Calu3 (cell line): ENCODE measurements around the gene SLAMF9. TPM values are rescaled to one million over a fixed set of nuclear protein-coding genes. Genes with fewer than 3 reads are reported as not detected.

Experiments
- BruUV-seq: library from RNA; stranded (reverse); fragments of 400-500 nt; replicated peaks from 2 replicates; lab custom pipeline; 2021; lab: Mats Ljungman, UMichigan
- CTCF ChIA-PET: fragments of 300-600 bp; sonication (Branson Sonifier 250); formaldehyde crosslinking; loops from one replicate; lab custom pipeline; 2022; ENCODE audit warnings: antibody characterized with exemption; lab: Charles Lee
- DNase-seq: peaks from one replicate; pipeline ENCODE4 v3.0.0; 2022
- H3K27ac Mint-ChIP-seq: one replicate; pipeline ENCODE4 v1.8.0; 2022; ENCODE audit warnings: mixed read lengths; ENCODE audit not compliant: unreplicated experiment
- H3K27me3 Mint-ChIP-seq: one replicate; pipeline ENCODE4 v1.8.0; 2022; ENCODE audit warnings: mixed read lengths; ENCODE audit not compliant: unreplicated experiment
- H3K36me3 Mint-ChIP-seq: one replicate; pipeline ENCODE4 v1.8.0; 2022; ENCODE audit warnings: mild to moderate bottlenecking, moderate library complexity, mixed read lengths; ENCODE audit not compliant: insufficient read depth, unreplicated experiment
- H3K4me1 Mint-ChIP-seq: one replicate; pipeline ENCODE4 v1.8.0; 2022; ENCODE audit warnings: mild to moderate bottlenecking, low read depth, mixed read lengths; ENCODE audit not compliant: unreplicated experiment
- H3K4me3 Mint-ChIP-seq: one replicate; pipeline ENCODE4 v1.8.0; 2022; ENCODE audit warnings: mild to moderate bottlenecking, low read depth, moderate library complexity, mixed read lengths; ENCODE audit not compliant: unreplicated experiment
- H3K9me3 Mint-ChIP-seq: one replicate; pipeline ENCODE4 v1.8.0; 2022; ENCODE audit warnings: low read depth, mixed read lengths; ENCODE audit not compliant: unreplicated experiment
- CTCF ChIP-seq: fragments of 200-600 bp; IDR thresholded peaks from one replicate; pipeline ENCODE4 v1.8.0; 2022; ENCODE audit warnings: antibody characterized with exemption; ENCODE audit not compliant: unreplicated experiment
- intact Hi-C: fragments of 100-400 bp; cut with micrococcal nuclease; formaldehyde crosslinking; loops from one replicate; pipeline ENCODE4 v1.10.0; 2022; ENCODE audit not compliant: unreplicated experiment
- total RNA-seq: library from RNA; stranded (reverse); gene quantifications from 2 replicates; pipeline ENCODE4 v1.2.3, GENCODE V29; 2022

The SLAMF9 gene
- total RNA-seq, 1 experiment from 2014 or later: not detected

DNA sequence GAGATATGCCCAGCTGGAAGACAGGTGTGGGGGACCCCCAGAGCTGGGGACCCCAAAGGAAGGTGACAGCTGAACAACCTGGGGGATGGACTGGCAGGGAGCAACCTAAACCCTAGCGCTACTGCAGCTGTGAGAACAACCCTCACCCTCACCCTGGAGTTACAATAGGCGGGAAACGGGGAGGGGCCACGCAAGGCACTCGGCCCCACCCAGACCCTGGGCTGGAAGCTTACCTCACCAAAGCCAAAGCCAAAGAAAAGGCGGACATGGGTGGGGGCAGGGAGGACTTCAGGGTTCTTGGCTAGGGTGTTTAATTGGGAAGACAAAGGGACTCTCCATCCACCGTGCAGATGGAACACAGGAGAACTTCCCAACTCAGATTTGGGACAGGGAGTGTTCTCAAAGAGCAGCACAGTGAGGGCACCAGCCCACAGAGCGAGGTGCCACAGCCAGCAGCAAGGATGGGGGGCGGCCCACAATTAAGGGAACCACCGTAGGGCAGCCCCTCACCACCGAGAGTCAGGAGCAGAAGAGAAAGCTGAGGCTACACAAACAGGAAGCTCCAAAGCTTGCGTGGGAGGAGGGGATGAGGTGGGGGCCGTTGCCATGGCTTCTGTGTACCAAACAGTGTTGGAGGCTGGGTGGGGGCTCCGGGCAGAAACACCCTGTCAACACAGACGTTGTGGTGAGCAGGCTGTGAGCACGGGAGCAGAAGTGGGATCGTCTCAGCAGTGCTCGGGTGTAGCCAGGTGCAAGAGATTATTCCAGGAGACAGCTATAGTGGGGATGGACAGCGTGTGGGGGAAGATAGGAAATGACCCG is 30.6 kb downstream of the SLAMF9 start:
- H3K27me3 Mint-ChIP-seq: no peaks in the 10 kb centered on the region
- CTCF ChIA-PET: interaction anchor here (0.6 to 6.6 kb wide), 11 partner anchors 8 to 125 kb away, joined by 3 to 42 read pairs (median 5); partner anchors contain the start of genes CFAP45 and IGSF9
- intact Hi-C loops: loop anchor here (1.0 kb wide), 2 partner anchors 9 to 23 kb away; partner anchors contain the start of gene CFAP45
- H3K4me3 Mint-ChIP-seq: peak overlapping the region; percentile 83
- TSS peak; percentile 22 for BruUV-seq
- DNase-seq: peak; percentile 90
- peaks cover 79% of the 10 kb centered on the region for H3K36me3 Mint-ChIP-seq
- TF ChIP-seq CTCF: no peak
- peaks cover 52% of the 10 kb centered on the region for H3K4me1 Mint-ChIP-seq
- H3K27ac Mint-ChIP-seq: peak overlapping the region; percentile 97
- H3K9me3 Mint-ChIP-seq: no peaks in the 10 kb centered on the region

DNA sequence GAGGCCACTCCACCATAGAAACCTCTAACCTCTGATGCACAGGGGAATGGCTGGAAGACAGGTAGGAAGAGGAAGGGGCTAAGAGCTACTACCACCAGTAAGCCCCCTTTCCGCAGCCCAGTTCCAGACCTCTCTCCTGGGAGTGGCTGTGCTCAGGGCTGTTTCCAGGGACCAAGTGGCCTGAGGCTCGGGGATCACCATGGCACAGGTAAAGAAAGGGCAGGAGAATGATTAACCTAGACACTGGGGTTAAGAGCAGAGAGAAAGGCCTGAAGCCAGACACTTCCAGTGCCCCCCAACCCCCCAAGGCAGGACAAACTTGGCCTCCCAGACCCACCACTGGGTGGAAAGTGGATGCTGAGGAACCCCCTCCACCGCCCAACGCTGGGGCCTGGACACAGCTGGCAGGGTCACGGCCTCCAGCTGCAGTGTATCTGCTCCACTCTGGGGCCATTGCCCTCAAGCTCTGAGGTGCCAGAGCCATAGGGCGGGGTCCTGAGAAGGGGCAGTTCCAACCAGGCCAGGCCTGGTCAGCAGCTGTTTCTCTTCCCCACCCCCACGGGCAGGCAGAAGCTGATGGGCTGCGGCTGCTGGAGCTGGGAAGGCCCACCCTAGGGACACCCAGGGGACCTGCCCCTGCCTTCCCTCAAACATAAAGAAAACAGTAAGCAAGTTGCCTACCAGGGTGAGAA is 31.4 kb downstream of the SLAMF9 start:
- Mint-ChIP-seq H3K4me1 (peaks cover 60% of the 10 kb centered on the region), H3K27ac (peak overlapping the region; percentile 97), H3K36me3 (peaks cover 87% of the 10 kb centered on the region), H3K9me3 (no peaks in the 10 kb centered on the region), H3K4me3 (peak overlapping the region; percentile 83), H3K27me3 (no peaks in the 10 kb centered on the region)
- peak; percentile 58 for DNase-seq
- BruUV-seq: no TSS peak
- TF ChIP-seq CTCF: no peak
- intact Hi-C loops: loop anchor here (1.0 kb wide), 2 partner anchors 8 to 22 kb away; partner anchors contain the start of gene CFAP45
- CTCF ChIA-PET: interaction anchor here (0.8 to 6.6 kb wide), 8 partner anchors 9 to 84 kb away, joined by 3 to 42 read pairs (median 6); partner anchors contain the start of genes CFAP45 and IGSF9

DNA sequence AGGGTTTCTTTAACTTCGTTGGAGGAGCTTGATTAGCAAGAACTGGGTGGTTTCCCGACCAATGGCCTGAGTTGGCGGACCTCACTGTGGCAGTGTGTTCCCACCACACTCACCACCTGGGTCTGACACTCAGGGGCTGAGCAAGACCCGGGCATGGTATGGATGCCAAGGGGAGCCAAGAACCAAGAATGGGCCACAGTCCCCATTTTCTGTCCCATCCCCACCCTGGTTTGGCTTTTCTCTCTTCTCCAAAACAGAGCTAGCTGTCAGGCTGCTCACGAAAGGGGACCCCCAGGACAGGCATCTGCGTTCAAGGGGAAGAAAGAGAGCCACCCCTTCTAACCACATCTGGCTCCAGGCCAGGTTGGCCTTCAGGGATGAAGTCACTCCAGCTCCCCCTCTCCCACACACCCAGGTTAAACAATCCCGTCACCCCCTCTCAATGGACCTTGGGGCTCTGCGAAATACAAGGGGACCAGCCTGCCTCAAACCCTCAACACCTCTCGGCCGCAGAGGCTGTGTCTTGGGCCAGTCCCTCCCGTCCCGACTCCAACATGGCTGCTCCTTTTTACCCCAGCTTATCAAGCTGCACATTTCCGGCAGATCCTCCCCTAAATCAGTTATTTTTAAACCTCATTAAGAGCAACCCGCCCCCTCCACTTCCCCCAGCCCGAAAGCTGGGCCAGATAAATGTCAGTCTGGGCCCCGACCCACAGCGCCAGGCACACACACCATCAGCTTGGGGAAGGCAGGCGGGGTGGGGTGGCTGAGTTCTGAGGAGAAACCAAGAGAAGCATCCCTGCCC is 32.1 kb downstream of the SLAMF9 start:
- Mint-ChIP-seq H3K36me3 (peaks cover 90% of the 10 kb centered on the region), H3K27me3 (no peaks in the 10 kb centered on the region), H3K4me3 (peak overlapping the region; percentile 83), H3K4me1 (peaks cover 66% of the 10 kb centered on the region), H3K27ac (peak overlapping the region; percentile 97), H3K9me3 (no peaks in the 10 kb centered on the region)
- no peak for TF ChIP-seq CTCF
- CTCF ChIA-PET: interaction anchor here (0.6 to 6.6 kb wide), 6 partner anchors 8 to 86 kb away, joined by 3 to 42 read pairs (median 4); partner anchors contain the start of genes CFAP45 and IGSF9
- BruUV-seq: TSS peak; percentile 1
- intact Hi-C loops: no loop called here
- peak; percentile 31 for DNase-seq

DNA sequence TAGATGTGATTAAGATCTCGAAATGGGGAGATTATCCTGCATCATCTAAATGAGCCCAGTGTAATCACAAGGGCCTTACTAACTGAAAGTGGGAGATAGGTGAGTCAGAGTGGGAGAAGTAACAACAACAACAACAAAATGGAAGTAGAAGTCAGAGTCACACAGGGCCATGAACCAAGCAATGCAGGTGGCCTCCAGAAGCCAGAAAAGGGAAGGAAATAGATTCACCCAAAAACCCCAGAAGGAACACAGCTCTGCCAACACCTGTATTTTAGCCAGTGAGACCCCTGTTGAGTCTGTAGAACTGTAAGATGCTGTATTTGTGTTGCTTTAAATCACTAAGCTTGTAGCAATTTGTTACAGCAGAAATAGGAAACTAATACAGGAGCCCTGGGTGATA is 32.8 kb downstream of the SLAMF9 start:
- BruUV-seq: no TSS peak
- Mint-ChIP-seq H3K4me3 (peak overlapping the region; percentile 83), H3K36me3 (peaks cover 92% of the 10 kb centered on the region), H3K9me3 (no peaks in the 10 kb centered on the region), H3K27me3 (no peaks in the 10 kb centered on the region), H3K4me1 (peaks cover 67% of the 10 kb centered on the region), H3K27ac (peak overlapping the region; percentile 81)
- intact Hi-C loops: no loop called here
- no peak for TF ChIP-seq CTCF
- no peak for DNase-seq
- CTCF ChIA-PET: interaction anchor here (0.9 to 6.6 kb wide), 2 partner anchors 25 to 28 kb away, joined by 3 to 42 read pairs; partner anchors contain the start of gene IGSF9
